PC-9 (cell line): ENCODE measurements around the gene MYLK. TPM values are rescaled to one million over a fixed set of nuclear protein-coding genes. Genes with fewer than 3 reads are reported as not detected.

ENCODE experiments used
- BruUV-seq: library from RNA; stranded (reverse); fragments of 400-500 nt; replicated peaks from 2 replicates; lab custom pipeline; 2021; lab: Mats Ljungman, UMichigan
- CTCF ChIA-PET: fragments of 300-600 bp; sonication (Branson Sonifier 250); formaldehyde crosslinking; loops from one replicate; lab custom pipeline; 2022; ENCODE audit warnings: antibody characterized with exemption; lab: Charles Lee
- POLR2A ChIA-PET: fragments of 300-600 bp; sonication (Branson Sonifier 250); formaldehyde crosslinking; loops from one replicate; lab custom pipeline; 2022; ENCODE audit warnings: antibody characterized with exemption; ENCODE audit not compliant: unreplicated experiment; lab: Charles Lee
- DNase-seq, 2 experiments: peaks; one replicate each; pipeline versions ENCODE4 v3.0.0 to v3.0.0-alpha.2; 2015 to 2022; ENCODE audit warnings: mixed read lengths in 1 of 2
- H2AFZ ChIP-seq: fragments of 200-600 bp; sonication (generic); 2 replicates; pipeline ENCODE4 v1.8.1; 2017; ENCODE audit warnings: antibody characterized with exemption
- H3F3A ChIP-seq: fragments of 200-600 bp; sonication (generic); 2 replicates; pipeline ENCODE4 v1.8.1; 2017; ENCODE audit warnings: antibody characterized with exemption, mild to moderate bottlenecking, low read depth; ENCODE audit not compliant: insufficient read depth
- H3K27ac ChIP-seq: fragments of 200-600 bp; sonication (generic); 2 replicates; pipeline ENCODE4 v1.6.1; 2016; ENCODE audit warnings: mixed run types
- H3K27me3 ChIP-seq: fragments of 200-600 bp; sonication (generic); 2 replicates; pipeline ENCODE4 v1.6.1; 2016; ENCODE audit warnings: low read depth, mixed run types; ENCODE audit not compliant: insufficient read depth
- H3K36me3 ChIP-seq: fragments of 200-600 bp; sonication (generic); 2 replicates; pipeline ENCODE4 v1.6.1; 2016; ENCODE audit warnings: low read depth, mixed run types
- H3K4me1 ChIP-seq: fragments of 200-600 bp; sonication (generic); replicated peaks from 2 replicates; pipeline ENCODE4 v1.6.1; 2016; ENCODE audit warnings: mixed run types; ENCODE audit not compliant: insufficient read depth
- H3K4me2 ChIP-seq: fragments of 200-600 bp; sonication (generic); 2 replicates; pipeline ENCODE4 v1.6.1; 2017; ENCODE audit warnings: mixed run types
- H3K4me3 ChIP-seq: fragments of 200-600 bp; sonication (generic); 2 replicates; pipeline ENCODE4 v1.6.1; 2016; ENCODE audit warnings: mixed run types
- H3K79me2 ChIP-seq: fragments of 200-600 bp; sonication (generic); 2 replicates; pipeline ENCODE4 v1.6.1; 2017; ENCODE audit warnings: low read depth, mixed run types
- H3K9me2 ChIP-seq: fragments of 200-600 bp; sonication (generic); 2 replicates; pipeline ENCODE4 v1.8.1; 2017; ENCODE audit warnings: mild to moderate bottlenecking; ENCODE audit not compliant: insufficient read depth
- H3K9me3 ChIP-seq: fragments of 200-600 bp; sonication (generic); 2 replicates; pipeline ENCODE4 v1.8.1; 2016; ENCODE audit warnings: low read depth; ENCODE audit not compliant: insufficient read depth
- H4K20me1 ChIP-seq: fragments of 200-600 bp; sonication (generic); 2 replicates; pipeline ENCODE4 v1.8.1; 2017; ENCODE audit not compliant: insufficient read depth
- EZH2 ChIP-seq: fragments of 200-600 bp; sonication (generic); IDR thresholded peaks from 2 replicates; pipeline ENCODE4 v1.8.0; 2017; ENCODE audit warnings: antibody characterized with exemption, low read depth
- intact Hi-C: fragments of 100-400 bp; cut with micrococcal nuclease; formaldehyde crosslinking; loops from one replicate; pipeline ENCODE4 v1.10.0; 2022; ENCODE audit not compliant: unreplicated experiment
- total RNA-seq: library from RNA; stranded (reverse); gene quantifications from 2 replicates; pipeline ENCODE4 v1.2.3, GENCODE V29; 2021
- TF ChIP-seq, protein P1 (sequence below): fragments of 200-600 bp; sonication (generic); conservative IDR thresholded peaks from 2 replicates; pipeline ENCODE4 v1.6.1; 2017; ENCODE audit warnings: mixed run types, antibody characterized with exemption, mild to moderate bottlenecking, moderate library complexity

Gene MYLK
- total RNA-seq, 1 experiment from 2014 or later: 0.72 TPM

DNA sequence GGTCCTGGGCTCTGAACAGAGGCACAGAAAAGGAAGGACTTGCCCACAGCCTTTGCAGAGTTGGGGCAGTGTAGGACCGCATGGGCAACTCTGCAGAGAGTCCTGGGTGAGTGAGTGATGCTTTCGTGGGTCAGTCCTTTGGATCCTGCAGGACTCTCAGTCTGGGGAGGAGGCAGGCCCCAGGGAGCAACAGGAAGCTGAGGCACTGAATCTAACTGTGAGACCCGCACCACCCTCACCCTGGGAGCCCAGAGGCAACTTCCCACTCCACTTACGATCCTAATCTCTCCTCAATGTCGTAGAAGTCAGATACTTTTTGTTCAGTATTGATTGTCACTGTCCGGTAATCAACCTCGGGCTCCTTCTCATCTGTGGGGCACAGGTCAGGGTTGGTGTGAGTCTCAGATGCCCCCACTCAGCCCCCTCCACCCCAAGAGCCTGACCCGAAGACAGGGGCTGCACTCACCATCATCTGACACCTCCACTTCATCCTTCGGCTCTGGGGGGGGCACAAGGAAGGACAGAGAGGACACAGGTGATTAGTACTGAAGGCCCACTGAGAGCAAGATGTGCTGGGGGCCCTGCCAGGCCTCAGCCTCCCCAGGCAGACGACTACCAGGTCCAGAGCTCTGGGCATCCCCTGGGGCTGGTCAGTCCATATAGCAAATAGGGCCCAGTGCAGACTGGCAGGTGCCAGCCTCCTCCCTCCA is 235.3 kb downstream of the MYLK start:
- CTCF ChIA-PET: no interaction called here

DNA sequence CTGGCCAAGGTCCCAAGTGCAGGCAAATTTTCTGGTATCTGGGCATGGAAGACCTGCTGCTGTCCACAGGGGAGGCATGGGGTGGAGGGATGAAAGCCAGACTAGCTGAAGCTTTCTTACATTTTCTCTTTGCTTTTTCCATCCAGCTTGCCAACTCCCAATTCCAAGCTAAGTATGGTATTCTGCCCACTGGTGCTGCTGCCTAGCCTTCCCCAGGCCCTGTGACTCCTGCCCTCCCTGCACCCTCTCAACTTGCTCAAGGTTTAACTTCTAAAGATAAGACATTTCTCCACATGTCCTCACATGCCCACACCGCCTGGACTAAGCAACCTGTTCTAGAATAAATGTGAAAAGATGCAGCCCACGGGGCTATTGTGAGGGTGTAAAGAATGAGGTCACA is 239.8 kb downstream of the MYLK start:
- H3K9me2 ChIP-seq: no peaks in the 10 kb centered on the region
- no peaks in the 10 kb centered on the region for H3K27me3 ChIP-seq
- ChIA-PET POLR2A (no interaction called here), CTCF (no interaction called here)
- H3K27ac ChIP-seq: no peak overlapping the region
- H3K4me2 ChIP-seq: no peak overlapping the region
- H2AFZ ChIP-seq: no peak overlapping the region
- H3K4me3 ChIP-seq: no peak overlapping the region
- intact Hi-C loops: no loop called here
- H3F3A ChIP-seq: no peaks in the 10 kb centered on the region
- no peaks in the 10 kb centered on the region for H4K20me1 ChIP-seq
- no peaks in the 10 kb centered on the region for H3K9me3 ChIP-seq
- H3K36me3 ChIP-seq: no peaks in the 10 kb centered on the region
- no peaks in the 10 kb centered on the region for H3K4me1 ChIP-seq
- no TSS peak for BruUV-seq
- TF ChIP-seq EZH2: no peak
- TF ChIP-seq, protein P1, sequence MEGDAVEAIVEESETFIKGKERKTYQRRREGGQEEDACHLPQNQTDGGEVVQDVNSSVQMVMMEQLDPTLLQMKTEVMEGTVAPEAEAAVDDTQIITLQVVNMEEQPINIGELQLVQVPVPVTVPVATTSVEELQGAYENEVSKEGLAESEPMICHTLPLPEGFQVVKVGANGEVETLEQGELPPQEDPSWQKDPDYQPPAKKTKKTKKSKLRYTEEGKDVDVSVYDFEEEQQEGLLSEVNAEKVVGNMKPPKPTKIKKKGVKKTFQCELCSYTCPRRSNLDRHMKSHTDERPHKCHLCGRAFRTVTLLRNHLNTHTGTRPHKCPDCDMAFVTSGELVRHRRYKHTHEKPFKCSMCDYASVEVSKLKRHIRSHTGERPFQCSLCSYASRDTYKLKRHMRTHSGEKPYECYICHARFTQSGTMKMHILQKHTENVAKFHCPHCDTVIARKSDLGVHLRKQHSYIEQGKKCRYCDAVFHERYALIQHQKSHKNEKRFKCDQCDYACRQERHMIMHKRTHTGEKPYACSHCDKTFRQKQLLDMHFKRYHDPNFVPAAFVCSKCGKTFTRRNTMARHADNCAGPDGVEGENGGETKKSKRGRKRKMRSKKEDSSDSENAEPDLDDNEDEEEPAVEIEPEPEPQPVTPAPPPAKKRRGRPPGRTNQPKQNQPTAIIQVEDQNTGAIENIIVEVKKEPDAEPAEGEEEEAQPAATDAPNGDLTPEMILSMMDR: no peak
- no peak for DNase-seq
- H3K79me2 ChIP-seq: no peaks in the 10 kb centered on the region

More for the DNA sequence above, 235.3 kb downstream of the MYLK start:
- no peaks in the 10 kb centered on the region for H3K9me3 ChIP-seq
- no peak overlapping the region for H3K4me3 ChIP-seq
- H3K4me1 ChIP-seq: no peaks in the 10 kb centered on the region; the same call in 1 of the 2 replicates
- H3K27me3 ChIP-seq: no peaks in the 10 kb centered on the region
- H3K36me3 ChIP-seq: no peaks in the 10 kb centered on the region
- H2AFZ ChIP-seq: no peak overlapping the region
- no TSS peak for BruUV-seq
- no peaks in the 10 kb centered on the region for H3F3A ChIP-seq
- H3K4me2 ChIP-seq: no peak overlapping the region
- no peak for DNase-seq
- H3K79me2 ChIP-seq: no peaks in the 10 kb centered on the region
- no peaks in the 10 kb centered on the region for H4K20me1 ChIP-seq
- H3K9me2 ChIP-seq: no peaks in the 10 kb centered on the region
- TF ChIP-seq, protein P1: no peak
- TF ChIP-seq EZH2: no peak
- H3K27ac ChIP-seq: no peak overlapping the region
- POLR2A ChIA-PET: no interaction called here
- intact Hi-C loops: no loop called here

DNA sequence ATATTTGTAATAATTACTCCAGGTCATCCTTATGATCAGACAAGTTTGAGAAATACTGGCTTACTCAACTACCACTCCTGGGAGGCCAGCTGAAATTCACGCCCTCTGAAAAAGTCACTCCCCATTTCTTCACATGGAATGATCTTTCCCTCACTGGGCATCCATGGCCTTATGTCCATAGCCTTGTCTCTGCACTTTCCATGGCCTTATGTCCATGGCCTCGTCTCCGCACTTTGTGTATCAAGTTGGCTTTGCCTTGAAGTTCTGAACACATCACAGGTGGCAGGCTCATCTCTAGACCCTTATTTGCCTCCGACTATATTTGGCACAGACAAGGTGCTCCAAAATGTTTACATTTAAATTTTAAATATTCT is 241.2 kb downstream of the MYLK start:
- BruUV-seq: no TSS peak
- TF ChIP-seq EZH2: no peak
- no peaks in the 10 kb centered on the region for H3K4me1 ChIP-seq
- H3K9me2 ChIP-seq: no peaks in the 10 kb centered on the region
- no peak for DNase-seq
- no peaks in the 10 kb centered on the region for H3F3A ChIP-seq
- H3K27ac ChIP-seq: no peak overlapping the region
- no peak overlapping the region for H3K4me3 ChIP-seq
- POLR2A ChIA-PET: no interaction called here
- no peaks in the 10 kb centered on the region for H3K36me3 ChIP-seq
- H4K20me1 ChIP-seq: no peaks in the 10 kb centered on the region
- no peaks in the 10 kb centered on the region for H3K27me3 ChIP-seq
- intact Hi-C loops: loop anchor here (1.0 kb wide), 1 partner anchor 59 kb away; no protein-coding TSS in a partner anchor
- H3K4me2 ChIP-seq: no peak overlapping the region
- no peaks in the 10 kb centered on the region for H3K79me2 ChIP-seq
- CTCF ChIA-PET: interaction anchor here (0.6 to 1.1 kb wide), 3 partner anchors 22 to 81 kb away, joined by 4 to 10 read pairs (median 5); no protein-coding TSS in a partner anchor
- H2AFZ ChIP-seq: no peak overlapping the region
- H3K9me3 ChIP-seq: no peaks in the 10 kb centered on the region
